Endothelial cell (in vitro differentiated cells): ENCODE measurements around the gene HHATL. TPM values are rescaled to one million over a fixed set of nuclear protein-coding genes. Genes with fewer than 3 reads are reported as not detected.

ENCODE experiments used
- DNase-seq: peaks from one replicate; pipeline ENCODE4 v3.0.0; 2021; ENCODE audit warnings: low spot score
- H3K27ac Mint-ChIP-seq: one replicate; pipeline ENCODE4 v1.8.0; 2021; ENCODE audit warnings: mixed read lengths, inconsistent platforms; ENCODE audit not compliant: unreplicated experiment
- H3K27me3 Mint-ChIP-seq: one replicate; pipeline ENCODE4 v1.8.0; 2021; ENCODE audit warnings: mild to moderate bottlenecking, moderate library complexity, mixed read lengths, inconsistent platforms; ENCODE audit not compliant: unreplicated experiment
- H3K36me3 Mint-ChIP-seq: one replicate; pipeline ENCODE4 v1.8.0; 2021; ENCODE audit warnings: mild to moderate bottlenecking, low read depth, mixed read lengths, inconsistent platforms; ENCODE audit not compliant: unreplicated experiment
- H3K4me1 Mint-ChIP-seq: one replicate; pipeline ENCODE4 v1.8.0; 2021; ENCODE audit warnings: mild to moderate bottlenecking, mixed read lengths, inconsistent platforms; ENCODE audit not compliant: unreplicated experiment
- H3K4me3 Mint-ChIP-seq: one replicate; pipeline ENCODE4 v1.8.0; 2021; ENCODE audit warnings: mild to moderate bottlenecking, mixed read lengths, inconsistent platforms; ENCODE audit not compliant: unreplicated experiment
- H3K9me3 Mint-ChIP-seq: one replicate; pipeline ENCODE4 v1.8.0; 2021; ENCODE audit warnings: mixed read lengths, inconsistent platforms; ENCODE audit not compliant: unreplicated experiment
- CTCF ChIP-seq: fragments of 200-600 bp; sonication (generic); IDR thresholded peaks from one replicate; pipeline ENCODE4 v1.5.0; 2021; ENCODE audit warnings: antibody characterized with exemption; ENCODE audit not compliant: unreplicated experiment
- total RNA-seq: library from RNA; stranded (reverse); fragmentation: NEBNext Ultra II Directional; extraction: Animal tissue kit (Norgen Biotek cat#: 25700); gene quantifications from one replicate; pipeline ENCODE4 v1.2.1, GENCODE V29; 2021; ENCODE audit not compliant: unreplicated experiment

Gene HHATL
- total RNA-seq, 1 donor from 2014 or later: not detected

GRCh38 chr3:42651248-42652091 lies 51.1 kb downstream of the HHATL start:
- TF ChIP-seq CTCF: no peak
- peak overlapping the region; percentile 68 for H3K4me3 Mint-ChIP-seq
- H3K4me1 Mint-ChIP-seq: peaks cover 36% of the 10 kb centered on the region
- H3K27ac Mint-ChIP-seq: peak overlapping the region; percentile 90
- H3K36me3 Mint-ChIP-seq: peaks cover 16% of the 10 kb centered on the region
- no peak for DNase-seq
- H3K27me3 Mint-ChIP-seq: peaks cover 16% of the 10 kb centered on the region
- no peaks in the 10 kb centered on the region for H3K9me3 Mint-ChIP-seq

- Mint-ChIP-seq H3K4me3 (no peak overlapping the region), H3K4me1 (peaks cover 28% of the 10 kb centered on the region), H3K36me3 (peaks cover 27% of the 10 kb centered on the region), H3K27me3 (peaks cover 12% of the 10 kb centered on the region), H3K27ac (no peak overlapping the region), H3K9me3 (no peaks in the 10 kb centered on the region)
- TF ChIP-seq CTCF: no peak
- DNase-seq: no peak
Observed at GRCh38 chr3:42649783-42650182, 52.8 kb downstream of the HHATL start.

- Mint-ChIP-seq H3K4me3 (peak overlapping the region; percentile 60), H3K36me3 (peaks cover 31% of the 10 kb centered on the region), H3K27me3 (peaks cover 14% of the 10 kb centered on the region), H3K4me1 (peaks cover 28% of the 10 kb centered on the region), H3K27ac (peak overlapping the region; percentile 67), H3K9me3 (no peaks in the 10 kb centered on the region)
- no peak for DNase-seq
- TF ChIP-seq CTCF: no peak
Observed at GRCh38 chr3:42649006-42649405, 53.6 kb downstream of the HHATL start.

GRCh38 chr3:42647821-42648459 lies 54.7 kb downstream of the HHATL start:
- DNase-seq: no peak
- peaks cover 31% of the 10 kb centered on the region for H3K36me3 Mint-ChIP-seq
- no peak overlapping the region for H3K4me3 Mint-ChIP-seq

More at GRCh38 chr3:42647821-42648459, 54.7 kb downstream of the HHATL start:
- H3K4me1 Mint-ChIP-seq: peaks cover 25% of the 10 kb centered on the region
- no peak for TF ChIP-seq CTCF
- H3K27me3 Mint-ChIP-seq: peaks cover 12% of the 10 kb centered on the region
- H3K9me3 Mint-ChIP-seq: no peaks in the 10 kb centered on the region
- H3K27ac Mint-ChIP-seq: peak overlapping the region; percentile 13

Other genes with a start within 250 kb of the HHATL start
- gene VIPR1, start 200.2 kb downstream of the HHATL start, total RNA-seq: 5.4 TPM
- 49.6 TPM for gene SEC22C, start 120.8 kb downstream of the HHATL start, total RNA-seq
- gene SS18L2, start 111.9 kb downstream of the HHATL start, total RNA-seq: 75.1 TPM
- gene NKTR, start 102.1 kb downstream of the HHATL start, total RNA-seq: 118 TPM
- 20.5 TPM for gene ZBTB47, start 49.1 kb downstream of the HHATL start, total RNA-seq
- gene KLHL40, start 17.3 kb downstream of the HHATL start, total RNA-seq: not detected
- gene CCDC13, start 70.5 kb upstream of the HHATL start, total RNA-seq: 0.41 TPM
- gene HIGD1A, start 101.7 kb upstream of the HHATL start, total RNA-seq: 60.7 TPM
- gene ACKR2, start 106.6 kb upstream of the HHATL start, total RNA-seq: 3.8 TPM
- not detected for gene CYP8B1, start 173.1 kb upstream of the HHATL start, total RNA-seq
- 1.4 TPM for gene ZNF662, start 203.3 kb upstream of the HHATL start, total RNA-seq